Subcutaneous adipose tissue (tissue), 4 donors: ENCODE results near the gene BMX. TPM values are rescaled to one million over a fixed set of nuclear protein-coding genes. Genes with fewer than 3 reads are reported as not detected.

ENCODE experiments used
- total RNA-seq, 4 donors: library from RNA; depleted of rRNA; stranded (reverse); fragments of >200 nt; gene quantifications; one replicate each; pipeline ENCODE4 v1.1.0, GENCODE V29; 2016
- TF ChIP-seq, protein P1 (sequence below): fragments of 450-650 bp; IDR thresholded peaks from one replicate; pipeline ENCODE4 v1.5.1; 2016; ENCODE audit warnings: low read depth, mild to moderate bottlenecking, control low read depth, antibody characterized with exemption, moderate library complexity

Gene BMX
- total RNA-seq, 4 donors from 2014 or later, result 1.0 to 5.7 (median 2.8) TPM

DNA sequence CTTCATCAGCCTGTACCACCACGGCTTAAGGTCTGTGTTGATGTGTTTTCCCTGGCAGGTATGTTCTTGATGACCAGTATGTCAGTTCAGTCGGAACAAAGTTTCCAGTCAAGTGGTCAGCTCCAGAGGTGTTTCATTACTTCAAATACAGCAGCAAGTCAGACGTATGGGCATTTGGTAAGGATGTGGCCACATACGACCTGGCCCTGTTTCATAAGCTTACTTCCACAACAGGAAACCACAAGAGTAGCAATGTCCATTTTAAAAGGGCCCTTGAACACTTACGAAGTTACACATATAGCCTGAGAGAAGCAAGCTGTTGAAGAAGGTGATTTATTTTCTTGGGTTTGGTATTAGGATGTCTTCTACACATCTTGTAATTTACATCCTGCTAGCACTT is 46.1 kb downstream of the BMX start:
- TF ChIP-seq, protein P1, sequence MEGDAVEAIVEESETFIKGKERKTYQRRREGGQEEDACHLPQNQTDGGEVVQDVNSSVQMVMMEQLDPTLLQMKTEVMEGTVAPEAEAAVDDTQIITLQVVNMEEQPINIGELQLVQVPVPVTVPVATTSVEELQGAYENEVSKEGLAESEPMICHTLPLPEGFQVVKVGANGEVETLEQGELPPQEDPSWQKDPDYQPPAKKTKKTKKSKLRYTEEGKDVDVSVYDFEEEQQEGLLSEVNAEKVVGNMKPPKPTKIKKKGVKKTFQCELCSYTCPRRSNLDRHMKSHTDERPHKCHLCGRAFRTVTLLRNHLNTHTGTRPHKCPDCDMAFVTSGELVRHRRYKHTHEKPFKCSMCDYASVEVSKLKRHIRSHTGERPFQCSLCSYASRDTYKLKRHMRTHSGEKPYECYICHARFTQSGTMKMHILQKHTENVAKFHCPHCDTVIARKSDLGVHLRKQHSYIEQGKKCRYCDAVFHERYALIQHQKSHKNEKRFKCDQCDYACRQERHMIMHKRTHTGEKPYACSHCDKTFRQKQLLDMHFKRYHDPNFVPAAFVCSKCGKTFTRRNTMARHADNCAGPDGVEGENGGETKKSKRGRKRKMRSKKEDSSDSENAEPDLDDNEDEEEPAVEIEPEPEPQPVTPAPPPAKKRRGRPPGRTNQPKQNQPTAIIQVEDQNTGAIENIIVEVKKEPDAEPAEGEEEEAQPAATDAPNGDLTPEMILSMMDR, result no peak

DNA sequence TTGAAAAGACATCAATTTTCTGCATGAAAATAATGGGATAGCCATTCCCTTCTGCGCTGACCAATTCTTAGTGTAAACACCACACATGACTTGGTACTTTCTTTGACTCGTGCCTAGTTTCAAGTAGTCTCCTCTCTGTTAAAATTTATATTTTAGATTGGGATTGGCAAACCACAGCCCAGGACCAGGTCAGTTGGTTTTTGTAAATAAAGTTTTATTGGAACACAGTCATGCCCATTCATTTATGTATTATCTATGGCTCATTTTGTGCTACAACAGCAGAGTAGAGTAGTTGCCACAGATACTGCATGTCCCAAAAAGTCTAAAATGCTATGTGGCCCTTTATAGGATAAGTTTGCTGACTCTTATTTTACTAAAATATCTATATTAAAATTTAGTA is 46.7 kb downstream of the BMX start:
- TF ChIP-seq, protein P1, result no peak

DNA sequence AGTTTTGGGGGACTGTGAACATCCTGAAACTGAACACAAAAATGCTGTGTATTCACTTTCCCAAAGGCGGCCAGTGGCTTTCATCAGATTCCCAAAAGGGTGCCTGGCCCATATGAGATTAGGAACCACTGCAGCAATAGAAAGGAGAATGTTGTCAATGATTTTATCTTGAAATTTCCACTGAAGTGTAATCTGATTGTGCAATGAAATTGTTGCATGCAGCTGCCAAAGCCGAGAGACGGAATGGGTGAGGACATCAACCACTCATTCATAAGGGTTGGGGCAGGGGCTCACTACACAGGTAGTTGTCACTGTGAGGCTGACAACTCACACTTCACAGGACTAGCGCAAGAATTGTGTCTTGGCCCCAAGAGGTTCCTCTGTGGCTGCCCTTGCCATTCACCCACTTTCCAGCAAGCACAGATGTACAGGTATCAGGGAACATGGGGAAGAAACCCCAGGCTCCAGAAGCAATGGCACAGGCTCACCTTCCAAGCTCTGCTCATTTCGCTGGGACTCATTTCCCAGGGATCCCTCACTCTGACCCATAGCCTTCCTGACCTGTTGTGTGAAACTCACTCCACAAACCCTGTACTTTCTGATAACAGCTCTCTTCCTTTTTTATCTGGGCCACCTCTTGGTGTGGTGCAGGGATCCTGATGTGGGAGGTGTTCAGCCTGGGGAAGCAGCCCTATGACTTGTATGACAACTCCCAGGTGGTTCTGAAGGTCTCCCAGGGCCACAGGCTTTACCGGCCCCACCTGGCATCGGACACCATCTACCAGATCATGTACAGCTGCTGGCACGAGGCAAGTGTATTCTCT is 48.8 kb downstream of the BMX start:
- TF ChIP-seq, protein P1, result no peak

DNA sequence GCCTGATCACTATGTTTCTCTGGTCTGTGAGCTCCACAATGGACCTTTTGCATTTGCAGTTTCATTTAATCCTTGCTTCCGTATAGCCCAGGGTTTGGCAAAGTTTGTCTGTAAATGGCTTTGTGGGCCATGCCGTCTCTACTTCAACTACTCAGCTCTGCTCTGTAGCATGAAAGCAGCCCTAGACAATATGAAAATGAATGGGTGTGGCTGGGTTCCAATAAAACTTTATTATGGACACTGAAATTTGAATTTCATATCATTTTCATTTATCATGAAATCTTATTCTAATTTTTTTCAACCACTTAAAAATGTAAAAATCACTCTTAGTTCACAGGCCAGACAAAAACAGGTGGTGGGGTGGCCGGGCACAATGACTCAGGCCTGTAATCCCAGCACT is 58.6 kb downstream of the BMX start:
- TF ChIP-seq, protein P1, result no peak

DNA sequence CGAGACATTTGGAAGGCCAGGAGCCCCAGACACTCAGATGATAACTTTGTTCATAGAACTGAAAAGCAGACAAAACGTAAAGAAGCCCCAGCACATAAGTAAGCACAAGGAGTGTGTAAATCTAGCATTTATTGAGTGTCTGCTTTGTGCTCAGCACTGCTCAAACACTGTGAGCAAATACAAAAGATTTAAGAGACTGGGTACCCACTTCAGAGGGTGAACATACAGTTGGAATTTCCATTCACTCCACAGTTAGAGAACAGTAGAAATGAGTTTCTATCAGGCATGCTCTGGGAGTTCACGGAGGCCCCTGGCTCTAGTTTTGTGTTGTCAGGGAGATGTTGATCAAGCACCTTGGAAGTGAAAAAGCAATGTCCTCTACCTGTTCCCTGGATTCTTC is 60.3 kb downstream of the BMX start:
- TF ChIP-seq, protein P1, result no peak

DNA sequence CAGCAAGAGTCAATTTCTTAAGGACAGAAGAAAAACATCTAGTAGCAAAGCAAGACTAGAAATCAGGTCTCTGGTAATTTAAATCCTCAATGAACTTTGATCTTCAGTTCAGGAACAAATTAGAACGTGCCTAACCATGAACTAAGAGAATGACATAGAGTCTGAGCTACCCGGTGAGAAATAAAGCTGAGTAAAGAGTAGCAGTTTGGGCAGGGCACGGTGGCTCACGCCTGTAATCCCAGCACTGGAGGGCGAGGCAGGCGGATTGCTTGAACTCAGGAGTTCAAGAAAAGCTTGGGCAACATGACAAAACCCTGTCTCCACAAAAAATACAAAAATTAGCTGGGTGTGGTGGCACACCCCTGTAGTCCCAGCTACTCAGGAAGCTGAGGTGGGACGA is 62.4 kb downstream of the BMX start:
- TF ChIP-seq, protein P1, result no peak

DNA sequence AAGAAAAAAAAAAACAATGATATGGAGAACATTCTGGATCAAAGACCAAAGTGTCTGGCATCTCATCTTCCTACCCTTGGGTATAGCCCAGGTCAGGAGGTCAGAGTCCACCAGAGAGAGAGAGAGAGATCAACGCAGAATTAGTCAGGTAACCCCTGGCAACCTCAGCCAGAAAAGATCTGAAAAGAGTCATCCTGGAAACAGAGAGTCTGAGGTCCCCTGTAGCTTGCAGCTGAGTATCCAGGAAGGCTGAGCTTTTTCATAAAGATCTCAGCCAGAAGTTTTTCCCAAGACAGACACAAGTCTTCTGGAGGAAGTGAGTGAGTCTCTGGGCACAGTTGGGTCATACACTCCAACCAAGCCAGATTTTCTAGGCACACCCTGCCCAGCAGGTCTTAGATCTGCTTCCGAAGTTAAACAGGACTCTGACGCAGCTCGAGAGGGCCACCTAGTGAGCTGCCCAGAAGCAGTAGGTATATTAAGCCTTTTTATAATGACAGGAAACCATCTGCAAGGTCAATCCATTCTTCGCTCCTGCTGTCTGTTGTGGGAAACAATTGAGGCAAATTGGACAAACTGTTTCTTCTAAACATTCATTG is 64.5 kb downstream of the BMX start:
- TF ChIP-seq, protein P1, result no peak
